ENCODE results near the gene PROSER3. TPM values are rescaled to one million over a fixed set of nuclear protein-coding genes. Genes with fewer than 3 reads are reported as not detected.

Gene PROSER3
- total RNA-seq, 2 donors from 2014 or later: 7.3 to 14.2 TPM

DNA sequence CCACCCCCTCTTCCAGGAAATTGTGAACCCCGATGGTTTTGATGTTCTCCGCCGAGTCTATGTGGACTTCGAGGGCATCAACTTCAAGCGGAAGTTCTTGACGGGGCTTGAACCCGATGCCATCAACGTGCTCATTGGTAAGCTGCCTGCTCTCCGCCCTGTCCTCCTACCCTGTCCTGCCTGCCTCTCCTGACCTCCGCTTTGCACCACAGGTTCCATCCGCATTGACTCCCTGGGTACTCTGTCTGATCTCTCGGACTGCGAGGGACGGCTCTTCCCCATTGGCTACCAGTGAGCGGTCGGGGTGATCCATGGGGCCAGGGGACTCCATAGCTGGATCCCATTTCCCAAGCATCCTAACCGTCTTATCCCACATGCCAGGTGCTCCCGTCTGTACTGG, 27.6 kb upstream of the PROSER3 start:
- no peaks in the 10 kb centered on the region for H3K27me3 ChIP-seq
- H3K4me3 ChIP-seq: no peak overlapping the region
- no peaks in the 10 kb centered on the region for H3K9me3 ChIP-seq
- 93 to 94% methylated on average over 14 to 18 of the region's 18 CpGs for WGBS, 2 donors
- no peaks in the 10 kb centered on the region for H3K4me1 ChIP-seq
- TF ChIP-seq POLR2A (IDR thresholded peaks at IDR 0.05): no peak
- TF ChIP-seq CTCF (IDR thresholded peaks at IDR 0.05): no peak
- DNase-seq (no peak), ATAC-seq (no peak)
- intact Hi-C loops (cut with DNase I): no loop called here
- no peak overlapping the region for H3K27ac ChIP-seq
- peaks cover 13 to 58% of the 10 kb centered on the region in 2 donors for H3K36me3 ChIP-seq (replicated peaks in 1 of 2; ENCODE audit: insufficient read depth in 1 of 2, low read depth in 2 of 2)

GRCh38 chr19:35731353-35731752, 26.6 kb upstream of the PROSER3 start:
- TF ChIP-seq POLR2A (IDR thresholded peaks at IDR 0.05) (no peak), CTCF (IDR thresholded peaks at IDR 0.05) (no peak)
- no peaks in the 10 kb centered on the region for H3K4me1 ChIP-seq
- H3K27me3 ChIP-seq: no peaks in the 10 kb centered on the region
- no peak overlapping the region for H3K4me3 ChIP-seq
- peaks cover 5 to 50% of the 10 kb centered on the region in 2 donors for H3K36me3 ChIP-seq (replicated peaks in 1 of 2; ENCODE audit: insufficient read depth in 1 of 2, low read depth in 2 of 2)
- intact Hi-C loops (cut with DNase I): no loop called here
- H3K27ac ChIP-seq: no peak overlapping the region
- no peak for ATAC-seq
- no peaks in the 10 kb centered on the region for H3K9me3 ChIP-seq
- WGBS, 2 donors: 93% methylated on average over 9 of the region's 9 CpGs
- no peak for DNase-seq

DNA sequence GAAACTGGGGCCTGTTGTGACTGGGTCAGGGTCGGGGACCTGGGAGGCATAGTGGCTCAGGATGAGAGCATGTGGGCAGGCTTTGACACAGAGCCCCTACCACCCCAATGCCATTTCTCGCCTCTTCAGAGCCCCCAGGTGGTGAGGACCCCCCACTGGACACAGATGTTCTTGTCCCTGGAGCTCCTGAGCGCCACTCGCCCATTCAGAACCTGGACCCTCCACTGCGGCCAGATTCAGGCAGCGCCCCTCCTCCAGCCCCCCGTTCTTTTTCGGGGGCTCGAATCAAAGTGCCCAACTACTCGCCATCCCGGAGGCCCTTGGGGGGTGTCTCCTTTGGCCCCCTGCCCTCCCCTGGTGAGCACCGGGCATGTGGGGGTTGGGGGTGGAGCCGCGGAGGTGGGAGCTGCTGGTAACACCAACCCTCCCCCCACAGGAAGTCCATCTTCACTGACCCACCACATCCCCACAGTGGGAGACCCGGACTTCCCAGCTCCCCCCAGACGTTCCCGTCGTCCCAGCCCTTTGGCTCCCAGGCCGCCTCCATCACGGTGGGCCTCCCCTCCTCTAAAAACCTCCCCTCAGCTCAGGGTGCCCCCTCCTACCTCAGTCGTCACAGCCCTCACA, 26.1 kb upstream of the PROSER3 start:
- Histone ChIP-seq H3K9me3 (no peaks in the 10 kb centered on the region), H3K4me1 (no peaks in the 10 kb centered on the region), H3K27me3 (no peaks in the 10 kb centered on the region), H3K27ac (no peak overlapping the region), H3K36me3 (replicated peaks in 1 of 2; ENCODE audit: insufficient read depth in 1 of 2, low read depth in 2 of 2) (peaks cover 5 to 50% of the 10 kb centered on the region in 2 donors), H3K4me3 (no peak overlapping the region)
- intact Hi-C loops (cut with DNase I): no loop called here
- TF ChIP-seq POLR2A (IDR thresholded peaks at IDR 0.05) (no peak), CTCF (IDR thresholded peaks at IDR 0.05) (no peak)
- DNase-seq (no peak), ATAC-seq (no peak)
- WGBS, 2 donors: 89 to 90% methylated on average over 17 to 20 of the region's 21 CpGs

- no peaks in the 10 kb centered on the region for H3K27me3 ChIP-seq
- H3K4me3 ChIP-seq: no peak overlapping the region
- no peak overlapping the region for H3K27ac ChIP-seq
- H3K4me1 ChIP-seq: no peaks in the 10 kb centered on the region
- peaks cover 5 to 45% of the 10 kb centered on the region in 2 donors for H3K36me3 ChIP-seq (replicated peaks in 1 of 2; ENCODE audit: insufficient read depth in 1 of 2, low read depth in 2 of 2)
- no peaks in the 10 kb centered on the region for H3K9me3 ChIP-seq
- ATAC-seq (no peak), DNase-seq (no peak)
- TF ChIP-seq CTCF (IDR thresholded peaks at IDR 0.05) (no peak), POLR2A (IDR thresholded peaks at IDR 0.05) (no peak)
- 91% methylated on average over 22 of the region's 25 CpGs; no CpG with 5 or more reads in 1 of the 2 donors for WGBS, 2 donors
- intact Hi-C loops (cut with DNase I): no loop called here
These were observed 25.3 kb upstream of the PROSER3 start for GRCh38 chr19:35732540-35733179.

Measured in body of pancreas (tissue), 4 donors.